GM21723 (cell line): Measurements from ENCODE around the gene POLH.

Experiments used
- ATAC-seq: cut with Tn5 transposase; IDR thresholded peaks from one replicate; pipeline ENCODE4 v1.9.1; 2021; ENCODE audit warnings: mild to moderate bottlenecking, moderate library complexity; ENCODE audit not compliant: unreplicated experiment

POLH gene

GRCh38 chr6:43604174-43604573 lies 28.2 kb downstream of the POLH start:
- ATAC-seq, result no peak

GRCh38 chr6:43606019-43606418 lies 30.0 kb downstream of the POLH start:
- ATAC-seq, result no peak

GRCh38 chr6:43608310-43608763 lies 32.4 kb downstream of the POLH start:
- no peak for ATAC-seq

- ATAC-seq, result no peak
These were observed 32.8 kb downstream of the POLH start for GRCh38 chr6:43608807-43609206.

- ATAC-seq, result no peak
These were observed 33.4 kb downstream of the POLH start for GRCh38 chr6:43609402-43609801.

GRCh38 chr6:43610431-43610830 lies 34.4 kb downstream of the POLH start:
- no peak for ATAC-seq

- no peak for ATAC-seq
These were observed 37.9 kb downstream of the POLH start for GRCh38 chr6:43613721-43614395.

GRCh38 chr6:43614396-43614730 lies 38.4 kb downstream of the POLH start:
- ATAC-seq, result no peak

- no peak for ATAC-seq
These were observed 40.9 kb downstream of the POLH start for GRCh38 chr6:43616725-43617472.

GRCh38 chr6:43621078-43621835 lies 45.3 kb downstream of the POLH start:
- ATAC-seq, result no peak

GRCh38 chr6:43621836-43622180 lies 45.8 kb downstream of the POLH start:
- ATAC-seq, result no peak

GRCh38 chr6:43622541-43622940 lies 46.6 kb downstream of the POLH start:
- ATAC-seq, result no peak

GRCh38 chr6:43623880-43624785 lies 48.1 kb downstream of the POLH start:
- ATAC-seq, result no peak

GRCh38 chr6:43624786-43625288 lies 48.9 kb downstream of the POLH start:
- ATAC-seq, result no peak

GRCh38 chr6:43625393-43625992 lies 49.5 kb downstream of the POLH start:
- ATAC-seq, result no peak

- ATAC-seq, result no peak
These were observed 51.2 kb downstream of the POLH start for GRCh38 chr6:43627008-43627825.

GRCh38 chr6:43628393-43629103 lies 52.6 kb downstream of the POLH start:
- peak; percentile 29 for ATAC-seq

GRCh38 chr6:43629104-43629504 lies 53.1 kb downstream of the POLH start, which contains the start of gene GTPBP2:
GTPBP2 (minus strand) TSS chr6:43629264; CDS start chr6:43629162, 102 bp downstream.
- peak; percentile 83 for ATAC-seq
